Astrocyte of the cerebellum (primary cell): ENCODE data around the gene KLRF2.

Experiments
- DNase-seq: peaks from one replicate; pipeline ENCODE4 v3.0.0-alpha.2; 2011; ENCODE audit warnings: low read depth
- H3K4me3 ChIP-seq: 2 replicates; pipeline ENCODE4 v1.5.1; 2011; ENCODE audit warnings: mild to moderate bottlenecking, low read depth, low read length, moderate library complexity
- in situ Hi-C: cut with HindIII; loops from 2 replicates; pipeline ENCODE4 v1.10.0; 2017; ENCODE audit warnings: low sequenced_read_pairs
- TF ChIP-seq, protein P1 (sequence below): IDR thresholded peaks from 2 replicates; pipeline ENCODE4 v1.5.1; 2012; ENCODE audit warnings: low read length, low read depth, moderate library complexity, mild to moderate bottlenecking; ENCODE audit errors: missing control alignments

The KLRF2 gene

DNA sequence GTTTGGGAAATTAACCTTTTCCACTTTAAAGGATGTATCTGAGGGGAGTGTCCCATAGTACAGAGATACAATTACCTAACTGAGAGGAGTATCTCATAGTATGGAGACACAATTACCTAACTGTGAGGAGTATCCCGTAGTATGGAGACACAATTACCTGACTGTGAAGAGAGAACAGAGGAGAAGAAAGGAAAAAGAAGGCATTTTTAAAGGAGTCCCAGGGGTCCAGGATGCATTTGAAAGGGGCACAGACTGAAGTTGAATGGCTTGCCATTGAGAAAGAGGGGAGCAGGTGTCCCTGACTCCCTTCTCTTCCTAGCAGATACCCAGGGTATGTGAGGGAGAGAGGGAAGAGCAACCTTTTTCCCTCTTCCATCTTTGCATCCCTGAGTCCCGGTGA is 17.9 kb downstream of the KLRF2 start:
- in situ Hi-C loops = no loop called here
- no peak overlapping the region for H3K4me3 ChIP-seq
- DNase-seq = no peak
- TF ChIP-seq, protein P1, sequence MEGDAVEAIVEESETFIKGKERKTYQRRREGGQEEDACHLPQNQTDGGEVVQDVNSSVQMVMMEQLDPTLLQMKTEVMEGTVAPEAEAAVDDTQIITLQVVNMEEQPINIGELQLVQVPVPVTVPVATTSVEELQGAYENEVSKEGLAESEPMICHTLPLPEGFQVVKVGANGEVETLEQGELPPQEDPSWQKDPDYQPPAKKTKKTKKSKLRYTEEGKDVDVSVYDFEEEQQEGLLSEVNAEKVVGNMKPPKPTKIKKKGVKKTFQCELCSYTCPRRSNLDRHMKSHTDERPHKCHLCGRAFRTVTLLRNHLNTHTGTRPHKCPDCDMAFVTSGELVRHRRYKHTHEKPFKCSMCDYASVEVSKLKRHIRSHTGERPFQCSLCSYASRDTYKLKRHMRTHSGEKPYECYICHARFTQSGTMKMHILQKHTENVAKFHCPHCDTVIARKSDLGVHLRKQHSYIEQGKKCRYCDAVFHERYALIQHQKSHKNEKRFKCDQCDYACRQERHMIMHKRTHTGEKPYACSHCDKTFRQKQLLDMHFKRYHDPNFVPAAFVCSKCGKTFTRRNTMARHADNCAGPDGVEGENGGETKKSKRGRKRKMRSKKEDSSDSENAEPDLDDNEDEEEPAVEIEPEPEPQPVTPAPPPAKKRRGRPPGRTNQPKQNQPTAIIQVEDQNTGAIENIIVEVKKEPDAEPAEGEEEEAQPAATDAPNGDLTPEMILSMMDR = no peak

DNA sequence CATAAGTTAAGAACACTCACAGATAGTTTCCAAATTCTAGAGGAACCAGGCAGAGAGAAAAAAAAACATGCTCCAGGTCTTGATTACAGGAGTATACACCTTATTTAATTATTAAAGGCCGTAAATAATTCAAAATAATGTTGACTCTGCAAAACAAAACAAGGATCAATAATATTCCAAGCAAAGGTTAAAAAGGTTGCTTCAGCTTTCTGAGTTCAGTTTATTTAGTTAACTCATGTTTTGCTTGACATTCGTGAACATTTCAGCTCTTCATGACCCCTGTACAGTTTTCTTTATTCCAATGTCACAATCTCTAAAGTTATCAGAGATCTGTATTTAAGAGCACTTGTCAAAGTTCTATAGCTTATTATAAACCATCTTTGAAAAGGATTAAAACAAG is 19.6 kb downstream of the KLRF2 start:
- TF ChIP-seq, protein P1 = no peak
- H3K4me3 ChIP-seq = no peak overlapping the region
- in situ Hi-C loops = no loop called here
- no peak for DNase-seq

DNA sequence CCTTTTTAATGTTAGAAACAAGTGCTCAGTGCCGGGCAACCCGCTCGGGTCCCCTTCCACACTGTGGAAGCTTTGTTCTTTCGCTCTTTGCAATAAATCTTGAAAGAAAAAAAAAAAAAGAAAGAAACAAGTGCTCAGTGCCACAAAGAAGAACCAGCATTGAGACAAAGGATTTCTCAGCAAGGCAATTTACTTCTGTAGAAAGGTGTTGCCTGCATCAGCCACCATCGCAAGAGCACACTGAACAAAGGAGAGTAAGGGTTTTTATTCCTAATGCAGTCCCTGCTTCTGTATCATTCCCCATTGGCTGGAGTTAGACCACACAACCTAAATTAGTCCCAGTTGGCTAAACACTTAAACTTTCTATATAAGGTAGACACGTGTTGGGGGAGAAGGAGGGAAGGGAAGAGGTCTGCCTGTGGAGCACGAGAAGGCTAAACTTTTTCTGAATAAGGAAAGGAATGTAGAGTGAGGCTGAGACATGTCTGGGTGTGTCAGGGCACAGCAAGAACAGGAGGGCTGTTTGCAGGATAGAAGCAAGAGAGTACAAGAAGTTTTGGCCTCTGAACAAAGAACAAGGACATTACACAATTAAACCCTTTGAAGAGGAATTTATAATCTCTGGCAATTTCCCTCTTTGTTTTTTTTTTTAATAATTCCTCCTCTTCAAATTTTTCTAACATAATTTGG is 21.4 kb downstream of the KLRF2 start:
- TF ChIP-seq, protein P1 = no peak
- H3K4me3 ChIP-seq = no peak overlapping the region
- in situ Hi-C loops = no loop called here
- no peak for DNase-seq

DNA sequence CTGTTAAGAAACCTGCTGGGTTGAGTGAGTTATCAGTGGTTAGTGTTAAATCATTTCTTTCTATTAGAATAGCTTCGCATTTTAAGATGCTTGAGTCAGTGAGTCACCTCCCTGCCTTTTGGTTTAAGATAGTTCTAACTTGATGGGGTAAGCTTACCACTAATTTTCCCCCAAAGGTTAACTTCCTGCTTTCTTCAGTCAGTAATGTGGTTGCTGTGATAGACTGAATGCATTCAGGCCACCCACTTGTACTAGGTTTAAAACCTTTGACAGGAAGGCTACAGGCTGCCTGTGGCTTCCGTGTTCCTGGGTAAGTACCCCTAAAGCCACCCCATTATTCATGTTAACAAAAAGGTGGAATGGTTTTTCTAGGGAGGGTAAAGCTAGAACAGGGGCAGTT is 25.6 kb downstream of the KLRF2 start:
- DNase-seq = no peak
- TF ChIP-seq, protein P1 = no peak
- no peak overlapping the region for H3K4me3 ChIP-seq
- in situ Hi-C loops = no loop called here

DNA sequence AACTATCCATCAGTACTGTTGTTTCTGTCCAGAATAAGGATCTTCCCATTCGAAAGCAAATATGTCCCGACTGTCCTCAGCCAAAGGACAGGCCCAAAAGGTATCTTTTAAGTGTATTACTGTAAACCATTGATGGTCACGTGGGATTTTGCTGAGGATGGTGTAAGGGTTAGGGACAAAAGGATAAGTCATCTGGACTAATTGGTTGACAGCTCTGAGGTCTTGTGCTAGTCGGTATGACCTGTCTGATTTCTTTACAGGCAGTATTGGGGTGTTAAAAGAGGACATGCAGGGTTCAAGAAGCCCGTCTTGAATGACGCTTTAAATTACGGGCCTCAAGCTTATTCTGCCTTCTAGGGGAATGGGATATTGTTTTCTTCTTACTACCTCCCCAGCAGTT is 26.5 kb downstream of the KLRF2 start:
- DNase-seq = no peak
- TF ChIP-seq, protein P1 = no peak
- in situ Hi-C loops = no loop called here
- H3K4me3 ChIP-seq = no peak overlapping the region

DNA sequence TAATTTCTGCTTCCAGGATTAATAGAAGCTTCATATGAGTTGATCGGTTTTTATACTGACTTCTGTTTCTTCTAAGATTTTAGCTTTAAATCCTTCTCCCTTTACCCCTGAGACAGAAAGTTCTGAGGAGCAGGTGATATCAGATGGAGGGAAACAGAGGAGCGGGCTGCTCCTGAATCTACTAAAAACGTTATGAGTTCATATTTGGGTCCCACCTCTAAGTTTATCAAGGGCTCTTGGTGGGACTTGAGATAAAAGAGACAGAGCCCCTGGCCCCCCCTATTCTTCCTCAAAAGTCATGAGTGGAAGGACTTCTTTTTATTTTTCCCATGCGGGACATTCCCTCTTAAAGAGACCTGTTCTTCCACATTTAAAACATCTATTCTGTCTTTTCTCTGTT is 27.1 kb downstream of the KLRF2 start:
- DNase-seq = no peak
- in situ Hi-C loops = no loop called here
- TF ChIP-seq, protein P1 = no peak
- no peak overlapping the region for H3K4me3 ChIP-seq

DNA sequence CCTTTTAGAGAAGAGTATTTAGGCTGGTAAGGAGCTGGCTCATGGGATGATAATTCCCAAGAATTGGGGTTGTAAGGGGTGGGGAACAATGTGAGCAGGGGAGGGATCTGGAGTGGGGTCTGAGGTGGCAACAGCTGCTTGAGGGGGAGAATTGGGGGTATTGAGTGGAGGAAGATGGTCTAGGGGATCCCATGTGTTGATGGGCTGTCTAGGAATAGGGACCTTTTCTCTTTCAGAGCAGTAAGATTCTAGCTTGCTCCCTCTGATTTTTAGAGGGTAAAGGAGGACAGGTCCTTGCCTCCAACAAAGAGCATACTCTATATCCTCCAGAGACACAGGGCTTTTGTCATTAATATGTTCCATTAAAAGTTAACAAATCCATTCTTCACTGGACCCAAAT is 28.4 kb downstream of the KLRF2 start:
- in situ Hi-C loops = no loop called here
- no peak for DNase-seq
- TF ChIP-seq, protein P1 = no peak
- no peak overlapping the region for H3K4me3 ChIP-seq
